ENCODE data around the gene TPRA1.

- TF ChIP-seq CTCF (IDR thresholded peaks at IDR 0.05 in 2 of 3, conservative IDR thresholded peaks at IDR 0.05 in 1 of 3; ENCODE audit: insufficient read depth in 2 of 3, low read depth in 1 of 3, low read length in 3 of 3) (no peak), ZNF146 (CRISPR knock-in tag; IDR thresholded peaks at IDR 0.05; ENCODE audit: unreplicated experiment) (no peak), RFX1 (IDR thresholded peaks at IDR 0.05) (no peak), EHMT2 (IDR thresholded peaks at IDR 0.05) (no peak), ZFP36 (IDR thresholded peaks at IDR 0.05; ENCODE audit: low read depth, low read length, partially characterized antibody) (no peak), KLF6 (CRISPR knock-in tag; IDR thresholded peaks at IDR 0.05; ENCODE audit: borderline replicate concordance) (no peak), POLR2A (conservative IDR thresholded peaks at IDR 0.05) (no peak), ZNF121 (CRISPR knock-in tag; conservative IDR thresholded peaks at IDR 0.05) (no peak), TEAD4 (IDR thresholded peaks at IDR 0.05; ENCODE audit: low read length) (no peak), TEAD4 (CRISPR knock-in tag; IDR thresholded peaks at IDR 0.05; ENCODE audit: borderline replicate concordance) (no peak), MXD1 (CRISPR knock-in tag; IDR thresholded peaks at IDR 0.05; ENCODE audit: borderline replicate concordance, poor library complexity, severe bottlenecking) (no peak), POLR2AphosphoS2 (IDR thresholded peaks at IDR 0.05; ENCODE audit: low read length) (no peak), ESRRA (IDR thresholded peaks at IDR 0.05; ENCODE audit: borderline replicate concordance, low read depth) (no peak), FOXA3 (CRISPR knock-in tag; conservative IDR thresholded peaks at IDR 0.05 in 1 of 2, IDR thresholded peaks at IDR 0.05 in 1 of 2) (no peak), ARNT (IDR thresholded peaks at IDR 0.05) (no peak)
These were observed 22.9 kb upstream of the TPRA1 start for GRCh38 chr3:127613406-127613805.
